ENCODE results near the gene CDK14.

CDK14 gene

DNA sequence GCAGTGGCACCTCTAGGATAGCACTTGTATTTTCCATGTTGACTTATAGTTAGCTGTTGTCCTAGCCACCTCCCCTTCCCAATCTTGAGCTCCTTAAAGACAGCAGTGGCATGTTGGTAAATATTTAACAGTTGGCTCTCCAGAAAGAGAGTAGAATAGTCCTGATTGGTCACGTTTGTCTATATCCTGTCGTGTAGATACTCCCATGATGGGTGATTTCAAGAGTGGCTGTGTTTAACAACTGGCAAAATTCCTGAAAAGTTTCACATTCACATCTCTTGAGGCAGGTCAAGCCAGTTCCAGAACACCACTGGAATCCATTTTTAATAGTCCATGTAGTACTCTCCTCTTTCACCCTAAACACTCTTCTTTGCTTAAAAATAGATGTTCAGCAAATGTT, 599.9 kb downstream of the CDK14 start:
- no peak for DNase-seq (ENCODE audit: low read depth in 2 of 2)

DNA sequence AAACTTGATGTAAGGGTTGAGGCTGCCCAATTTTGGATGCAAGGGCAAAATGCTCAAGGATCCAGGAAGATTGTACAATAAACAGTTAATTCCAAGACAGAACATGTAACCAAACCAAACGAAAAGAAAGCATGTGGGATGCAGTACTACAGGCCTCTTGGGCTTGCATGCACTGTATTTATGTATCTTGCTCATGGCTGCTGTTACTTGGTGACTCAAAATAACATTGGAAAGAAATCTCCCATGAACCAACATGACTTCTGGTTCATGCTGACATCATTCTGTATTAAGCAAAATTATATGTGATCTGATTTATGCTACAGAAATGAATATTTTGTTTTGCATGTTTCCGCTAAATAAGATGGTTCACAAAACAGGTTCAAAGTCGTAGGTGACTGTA, 602.2 kb downstream of the CDK14 start:
- DNase-seq (ENCODE audit: low read depth in 2 of 2): no peak

DNA sequence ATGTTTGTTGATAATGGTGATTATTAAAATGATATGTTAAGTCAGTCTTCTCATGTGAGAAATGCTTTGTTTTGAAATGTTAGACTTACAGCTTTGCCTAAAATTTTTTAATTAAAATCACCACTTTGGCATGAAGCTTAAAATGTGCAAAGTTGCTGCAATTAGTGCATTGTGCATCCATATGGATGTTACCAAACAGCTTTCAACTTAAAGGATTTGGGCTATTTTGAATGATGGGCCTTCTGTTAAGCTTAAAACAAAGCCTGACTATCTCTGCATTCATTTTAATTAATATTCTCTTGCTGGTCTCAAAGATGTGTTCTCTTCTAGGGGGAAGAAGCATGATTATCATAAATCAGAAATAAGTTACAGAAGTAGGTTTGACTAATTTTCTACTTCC, 603.5 kb downstream of the CDK14 start:
- DNase-seq (ENCODE audit: low read depth in 2 of 2): no peak

DNA sequence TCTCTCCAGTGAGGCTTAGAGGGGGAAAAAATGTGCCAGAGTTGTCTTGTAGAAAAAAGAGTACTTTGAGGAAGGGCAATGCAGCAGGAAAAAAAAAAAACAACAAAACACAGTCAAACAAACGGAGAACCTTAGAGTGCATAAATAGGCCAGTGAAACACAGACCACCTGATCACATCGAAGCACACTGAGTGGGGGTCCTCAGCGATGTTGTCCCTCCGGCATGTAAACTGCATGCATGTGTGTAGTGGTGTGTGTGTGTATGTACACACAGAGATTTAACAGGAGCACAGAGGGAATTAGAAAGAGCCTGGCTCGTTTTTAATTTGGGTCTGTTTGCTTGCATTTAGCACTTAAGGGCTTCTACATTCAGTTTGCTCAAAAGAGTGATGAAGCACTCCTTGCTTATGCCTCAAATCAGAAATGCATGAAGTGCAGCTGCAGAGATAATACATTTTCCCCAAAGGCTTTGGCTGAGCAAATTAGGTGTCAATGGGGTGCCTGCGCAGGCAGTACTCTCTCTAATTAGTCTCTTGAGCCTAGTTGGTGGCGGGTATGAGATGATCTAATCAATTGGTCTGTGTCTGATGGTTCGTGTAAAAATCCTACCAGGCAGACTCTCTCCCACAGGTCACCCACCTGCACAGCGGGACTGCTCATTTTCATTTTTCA, 605.5 kb downstream of the CDK14 start:
- DNase-seq (ENCODE audit: low read depth in 2 of 2): no peak

DNA sequence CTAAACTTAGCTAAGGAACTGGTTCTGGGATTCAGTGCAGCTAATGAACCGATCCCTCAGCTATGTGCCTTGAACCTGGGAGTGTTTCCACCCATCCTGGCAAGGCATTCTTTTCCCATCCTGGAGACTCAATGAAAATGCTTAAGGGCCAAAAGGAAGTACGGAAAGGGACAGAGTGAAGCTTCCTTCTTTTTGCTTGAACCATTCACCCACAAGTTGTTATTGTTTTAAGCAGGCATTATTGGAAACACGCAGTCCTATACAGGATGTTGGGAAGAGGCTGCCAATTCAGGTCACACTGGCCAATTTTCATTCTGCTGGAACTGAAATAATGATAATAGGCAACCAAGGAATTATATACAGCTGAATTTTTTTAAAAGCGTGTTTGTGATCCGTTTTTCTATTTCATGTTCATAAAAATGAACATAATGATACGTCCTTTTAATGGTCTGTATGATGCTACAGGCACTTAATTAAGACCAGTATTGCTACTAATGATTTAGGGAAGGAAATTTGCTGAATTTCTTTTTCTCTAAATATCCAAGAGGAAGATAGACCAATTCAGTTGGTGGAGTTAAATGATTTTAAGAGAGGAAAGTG, 610.3 kb downstream of the CDK14 start:
- DNase-seq (ENCODE audit: low read depth in 2 of 2): no peak

DNA sequence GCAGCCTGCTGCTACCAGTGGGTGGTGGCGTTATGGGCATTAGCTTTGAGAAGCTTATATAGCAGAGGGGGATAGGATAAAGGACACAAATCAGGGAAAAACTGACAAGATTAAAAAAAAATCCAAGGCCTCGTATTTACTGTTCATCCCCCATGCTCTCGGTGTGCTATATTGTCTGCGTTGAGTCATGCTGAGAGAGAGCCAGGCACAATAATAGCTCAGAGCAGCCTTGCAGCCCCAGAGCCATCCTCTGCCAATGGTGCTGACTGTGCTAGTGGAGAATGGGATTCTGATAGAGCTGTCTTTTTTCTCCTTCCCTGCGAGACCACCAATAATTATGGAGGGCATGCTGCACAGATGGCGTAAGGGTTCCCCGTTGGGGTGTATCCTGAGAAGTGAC, 616.5 kb downstream of the CDK14 start:
- DNase-seq (ENCODE audit: low read depth in 2 of 2): no peak

DNA sequence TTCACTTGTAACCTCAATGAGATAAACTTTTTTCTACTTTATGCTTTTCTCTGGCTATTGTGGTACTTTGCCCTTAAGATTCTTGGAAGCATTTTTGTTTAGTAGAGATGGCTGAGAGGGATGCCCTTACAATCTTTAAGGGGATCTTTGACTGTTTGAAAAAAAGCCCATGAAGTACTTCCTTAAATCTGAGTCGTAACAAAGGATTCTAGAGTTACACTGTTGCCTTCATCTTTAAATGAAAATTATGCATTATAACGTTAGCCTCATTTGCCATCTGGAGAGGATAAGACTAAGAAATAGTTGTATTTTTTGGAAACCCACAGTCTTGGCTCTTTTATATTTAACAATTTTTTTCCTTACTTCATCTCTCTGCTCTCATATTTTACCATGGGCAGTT, 630.3 kb downstream of the CDK14 start:
- no peak for DNase-seq (ENCODE audit: low read depth in 2 of 2)

DNA sequence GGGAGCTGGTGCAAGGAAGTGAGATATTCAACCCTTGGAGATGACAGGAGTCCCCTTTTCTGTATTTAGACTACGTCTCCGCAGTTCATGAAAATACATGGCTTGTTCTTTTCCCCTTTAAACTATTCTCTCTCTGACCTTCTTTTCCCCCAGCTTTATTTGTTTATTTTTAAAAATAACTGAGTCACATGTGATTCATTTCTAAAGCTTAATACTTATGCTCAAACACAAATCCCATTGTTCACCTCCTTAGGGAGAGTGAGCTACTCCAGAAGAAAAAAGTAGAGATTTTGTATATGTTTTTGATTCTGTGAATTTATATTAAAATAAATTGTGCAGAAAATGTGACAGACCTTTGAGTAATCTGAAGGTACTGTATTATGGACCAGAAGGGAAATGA, 632.2 kb downstream of the CDK14 start:
- DNase-seq (ENCODE audit: low read depth in 2 of 2): no peak

DNA sequence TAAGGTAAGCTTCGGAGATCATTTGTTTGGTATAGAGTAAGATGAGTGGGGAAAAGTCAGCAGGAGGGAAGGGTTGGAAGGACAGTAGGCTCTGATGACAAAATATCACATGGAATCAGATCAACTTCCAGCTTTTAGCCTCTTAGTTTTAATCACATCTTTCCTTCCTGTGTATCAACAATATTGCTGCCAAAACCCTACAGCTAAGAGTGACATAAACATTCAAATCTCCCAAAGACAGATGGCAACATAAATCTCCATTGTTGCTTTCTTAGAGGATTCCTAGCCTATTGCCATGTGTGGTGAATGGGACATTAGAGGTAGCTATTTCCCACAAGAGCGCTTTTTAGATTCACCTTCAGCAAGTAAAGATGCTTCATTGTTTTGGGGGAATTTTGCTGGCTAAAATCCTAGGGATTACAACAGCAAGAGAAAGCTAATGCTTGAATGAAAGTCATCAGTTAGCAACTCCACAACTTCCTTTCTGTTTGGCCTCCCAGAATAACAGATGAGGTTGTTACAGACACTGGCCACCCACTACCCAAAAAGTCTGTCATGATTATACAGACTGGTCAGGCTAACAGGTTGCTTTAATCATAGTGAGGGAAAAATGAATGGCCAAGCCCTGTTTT, 632.9 kb downstream of the CDK14 start:
- DNase-seq (ENCODE audit: low read depth in 2 of 2): no peak

DNA sequence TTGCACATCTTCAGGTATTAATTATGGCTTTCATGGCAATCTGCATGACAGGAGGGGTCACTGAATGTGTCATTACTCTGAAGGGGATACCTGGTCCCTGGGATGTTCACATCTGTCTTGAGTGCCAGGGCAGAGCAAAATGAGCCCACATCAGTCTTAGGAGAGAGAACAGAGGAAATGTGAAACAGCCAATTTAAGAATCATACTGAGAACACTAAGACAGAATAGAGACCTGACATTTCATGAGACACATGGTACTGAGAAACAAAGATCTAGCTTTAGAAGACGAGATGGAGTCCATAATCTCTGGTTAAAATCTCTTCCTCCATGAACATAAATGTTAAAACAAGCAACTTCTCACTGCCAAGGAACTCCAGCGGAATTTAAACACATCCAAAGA, 634.0 kb downstream of the CDK14 start:
- DNase-seq (ENCODE audit: low read depth in 2 of 2): no peak

DNA sequence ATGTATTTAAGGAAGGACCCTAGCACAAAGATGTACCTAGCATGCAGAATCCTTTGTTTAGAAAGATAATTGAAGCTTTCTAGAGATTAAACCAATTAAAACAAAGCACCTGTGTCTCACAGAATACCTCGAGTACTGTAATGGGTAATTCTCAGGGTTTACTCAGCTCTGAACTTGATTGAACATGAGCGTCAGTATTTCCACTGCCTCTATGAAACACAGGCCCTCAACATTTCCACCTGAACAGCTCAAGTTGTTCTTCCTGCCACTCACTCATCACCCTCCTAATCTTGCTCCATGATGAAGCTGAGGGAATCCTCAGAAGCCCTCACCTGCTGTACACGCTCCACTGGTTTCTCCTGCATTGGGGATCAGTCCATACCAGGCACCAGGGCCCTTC, 634.4 kb downstream of the CDK14 start:
- no peak for DNase-seq (ENCODE audit: low read depth in 2 of 2)

DNA sequence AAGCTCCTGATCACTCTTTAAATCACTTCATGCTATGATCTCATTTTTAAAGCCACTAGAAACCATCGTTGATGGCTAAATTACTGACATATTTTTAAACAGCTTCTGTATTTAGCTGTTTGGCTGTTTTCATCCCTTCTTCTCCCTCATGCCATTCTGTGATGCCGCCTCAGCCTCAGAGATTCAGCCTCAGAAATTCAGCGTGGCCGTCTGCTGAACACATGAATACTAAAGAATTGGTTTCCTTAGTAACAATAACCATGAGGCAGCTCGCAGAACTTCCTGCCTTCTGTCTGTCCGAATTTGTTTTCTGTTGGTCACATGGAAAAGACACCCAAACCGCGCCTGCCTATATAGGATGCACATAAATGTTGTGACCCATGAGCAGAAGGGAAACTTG, 637.1 kb downstream of the CDK14 start:
- DNase-seq (ENCODE audit: low read depth in 2 of 2): no peak

DNA sequence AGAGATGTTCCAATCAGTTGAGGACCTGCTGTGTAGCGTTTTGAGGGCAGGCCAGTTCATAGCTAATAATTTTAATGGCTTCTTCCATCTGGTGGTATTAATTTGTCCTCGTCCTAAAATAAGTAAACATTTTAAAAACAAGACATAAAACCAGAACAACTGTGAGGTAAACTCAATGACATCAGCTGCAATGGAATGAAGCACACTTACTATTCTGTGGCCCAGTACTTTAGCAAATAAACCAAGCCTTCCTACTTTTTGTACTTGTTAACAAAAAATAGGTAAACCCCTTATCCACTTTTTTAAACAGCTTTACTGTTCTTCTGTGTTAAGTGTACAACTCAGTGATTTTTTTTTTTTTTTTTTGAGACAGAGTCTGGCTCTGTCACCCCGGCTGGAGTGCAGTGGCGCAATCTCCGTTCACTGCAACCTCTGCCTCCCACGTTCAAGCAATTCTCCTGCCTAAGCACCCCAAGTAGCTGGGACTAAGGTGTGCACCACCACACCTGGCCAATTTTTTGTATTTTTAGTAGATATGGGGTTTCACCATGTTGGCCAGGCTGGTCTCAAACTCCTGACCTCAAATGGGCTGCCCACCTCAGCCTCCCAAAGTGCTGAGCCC, 639.2 kb downstream of the CDK14 start:
- DNase-seq (ENCODE audit: low read depth in 2 of 2): no peak

DNA sequence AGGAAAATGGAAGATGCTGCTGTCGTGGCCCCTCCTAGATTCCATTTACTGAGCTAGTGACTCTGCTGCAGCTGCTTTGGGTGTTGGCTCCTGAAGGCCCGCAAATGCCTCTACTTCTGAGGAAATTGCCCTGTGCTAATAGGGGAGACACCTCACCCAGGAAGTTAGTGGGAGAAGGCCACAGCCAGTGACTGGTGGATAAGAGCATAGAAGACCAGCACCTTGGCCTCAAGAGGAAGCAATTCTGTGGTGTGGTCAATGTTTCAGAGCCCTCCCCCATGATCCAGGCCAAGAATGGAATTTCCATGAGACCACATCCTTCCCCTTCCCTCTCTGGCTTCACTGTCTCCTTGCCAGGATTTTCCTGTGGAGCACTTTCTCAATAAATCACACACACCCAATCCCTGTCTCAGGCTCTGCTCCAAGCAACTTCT, 643.1 kb downstream of the CDK14 start:
- no peak for DNase-seq (ENCODE audit: low read depth in 2 of 2)

DNA sequence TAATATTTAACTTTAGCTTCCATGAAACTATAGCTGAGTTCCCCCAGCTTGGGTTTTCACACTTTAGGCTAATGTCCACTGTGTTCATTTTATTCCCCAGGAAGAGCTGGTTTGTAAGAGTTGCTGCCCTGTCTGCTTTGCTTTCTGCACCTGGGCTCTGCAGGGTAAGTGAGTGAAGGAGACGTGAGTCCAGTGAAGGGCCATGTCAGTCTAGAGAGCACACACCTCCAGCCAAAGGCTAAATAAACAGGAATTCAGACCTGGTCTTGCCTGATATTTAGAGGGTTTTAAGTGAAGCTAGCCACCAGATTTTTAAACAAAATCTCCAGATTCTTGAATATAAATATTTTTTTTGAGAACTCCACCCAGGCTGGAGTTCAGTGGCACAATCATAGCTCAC, 643.7 kb downstream of the CDK14 start:
- no peak for DNase-seq (ENCODE audit: low read depth in 2 of 2)

DNA sequence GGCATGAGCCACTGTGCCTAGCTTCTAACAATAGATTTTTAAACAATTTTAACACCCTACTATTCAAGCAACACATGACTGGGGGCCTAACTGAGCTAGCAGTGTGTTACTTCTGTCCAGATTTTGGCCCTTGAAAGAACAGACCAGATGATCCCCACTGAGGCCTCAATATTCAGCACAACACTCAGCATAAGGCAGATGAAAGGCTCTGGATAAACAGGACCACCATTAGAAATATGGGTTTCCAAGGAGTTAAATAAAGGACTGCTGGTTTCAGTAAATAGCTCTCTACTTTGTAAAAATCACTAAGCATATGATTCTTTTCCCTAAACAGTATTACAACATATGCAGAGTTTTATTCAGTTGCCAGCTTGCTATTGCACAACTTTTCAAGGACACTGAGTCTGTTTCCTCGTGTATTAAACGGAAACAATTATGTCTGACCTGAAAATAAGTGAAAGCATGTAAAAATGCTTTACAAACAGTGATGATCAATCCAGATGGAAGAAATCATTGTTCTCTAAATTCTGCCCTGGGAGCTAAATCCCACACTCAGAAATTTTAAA, 644.3 kb downstream of the CDK14 start:
- no peak for DNase-seq (ENCODE audit: low read depth in 2 of 2)

DNA sequence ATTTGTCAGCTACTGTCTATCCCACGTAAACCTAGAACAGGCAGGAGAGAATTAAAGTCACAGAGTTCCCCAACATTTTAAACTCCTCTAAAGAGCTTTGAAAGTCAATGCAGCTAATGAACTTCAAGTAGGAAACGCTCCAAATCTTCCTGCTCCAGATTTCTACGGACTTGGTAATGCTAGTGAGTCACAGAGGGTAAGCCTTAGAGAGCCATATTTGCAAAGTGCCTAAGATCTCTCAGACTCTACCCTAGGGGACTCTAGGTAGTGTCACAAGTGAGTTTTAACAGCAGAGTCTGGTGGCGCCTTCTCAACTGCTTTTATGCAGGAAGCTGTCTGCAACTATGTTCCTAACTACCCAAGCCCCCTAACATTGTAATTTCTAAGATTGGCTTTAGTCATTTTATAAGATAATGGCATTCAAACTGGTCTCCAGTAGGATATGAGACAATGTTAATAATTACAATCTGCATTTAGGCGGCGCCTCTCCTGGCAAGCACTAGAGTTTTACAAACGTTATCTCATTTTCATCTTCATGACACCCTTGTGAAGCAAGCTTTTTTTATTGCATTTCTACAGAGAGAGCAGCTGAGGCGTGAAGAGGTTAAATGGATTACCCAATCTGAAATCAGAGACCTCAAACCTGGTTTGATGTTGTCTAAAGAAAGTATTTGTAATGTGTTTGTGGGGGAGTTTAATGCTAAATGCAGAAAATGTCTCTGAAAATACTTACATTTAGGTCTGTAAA, 646.1 kb downstream of the CDK14 start:
- DNase-seq (ENCODE audit: low read depth in 2 of 2): no peak

DNA sequence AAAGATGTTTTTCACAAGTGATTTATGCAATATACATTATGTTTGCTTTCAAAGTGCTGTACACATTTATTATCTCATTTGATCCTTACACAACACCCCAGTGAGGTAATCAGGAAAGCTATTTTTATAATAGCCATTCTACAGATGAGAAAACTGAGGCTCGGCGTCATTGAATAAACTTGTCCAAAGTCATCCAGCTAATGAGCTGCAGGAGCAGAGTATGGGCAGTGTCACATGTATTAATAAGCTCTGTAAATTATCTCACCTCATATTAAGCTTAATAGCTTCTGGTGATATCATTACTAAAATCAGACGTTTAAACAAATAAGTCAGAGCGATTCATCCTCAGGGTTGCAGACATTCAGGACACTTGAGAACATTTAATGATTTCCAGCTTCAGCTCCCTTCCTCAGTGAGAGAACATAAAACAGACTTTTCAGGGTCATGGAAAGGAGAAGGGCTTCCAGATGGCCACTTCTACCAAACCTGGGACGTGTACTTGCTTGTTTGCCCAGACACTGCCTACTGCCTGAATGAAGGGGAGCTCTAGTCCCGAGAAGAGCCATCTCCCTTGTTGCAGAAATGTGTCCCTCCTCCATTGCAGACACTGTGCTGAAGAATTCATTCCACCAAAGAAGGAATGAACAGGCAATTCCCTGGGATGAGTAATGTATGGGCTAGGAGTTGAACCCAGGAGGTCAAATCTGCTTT, 647.6 kb downstream of the CDK14 start:
- DNase-seq (ENCODE audit: low read depth in 2 of 2): no peak

DNA sequence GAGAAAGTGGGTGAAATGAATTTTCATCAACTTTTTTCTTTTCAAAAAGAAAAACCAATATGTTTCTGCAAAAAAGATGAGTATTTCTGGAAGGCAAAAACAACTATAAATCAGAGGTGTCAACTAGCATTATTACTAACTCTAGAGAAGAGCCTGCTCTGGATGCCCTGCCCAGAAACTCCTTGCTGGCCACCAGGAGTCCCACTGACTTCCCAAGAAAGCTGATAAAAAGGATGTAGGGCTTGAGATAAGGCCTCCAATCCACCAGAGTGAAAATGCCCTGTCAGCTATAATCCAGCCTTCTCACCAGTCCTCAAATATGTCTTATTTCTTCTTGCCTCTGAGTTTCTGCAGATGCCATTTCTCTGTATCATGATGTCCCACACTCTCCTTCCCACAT, 651.4 kb downstream of the CDK14 start:
- no peak for DNase-seq (ENCODE audit: low read depth in 2 of 2)

DNA sequence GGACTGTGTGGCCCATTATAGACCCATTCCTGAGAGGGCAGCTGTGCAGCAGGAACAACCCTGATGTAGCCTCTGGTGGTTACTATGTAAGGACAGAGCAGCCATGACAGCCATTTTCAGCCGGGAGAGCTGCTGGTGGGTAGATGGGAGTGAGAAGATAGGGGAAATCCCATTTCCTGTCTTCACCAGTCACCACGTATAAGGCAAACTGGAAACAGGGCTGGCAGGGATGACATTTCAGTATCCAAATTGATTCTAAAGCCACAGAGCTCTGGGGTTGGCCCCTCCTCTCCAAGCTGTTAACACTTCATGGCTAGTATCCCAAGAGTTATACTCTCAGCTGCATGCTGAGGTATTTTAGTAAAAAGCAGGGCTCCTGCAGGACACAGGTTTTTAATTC, 652.9 kb downstream of the CDK14 start:
- DNase-seq (ENCODE audit: low read depth in 2 of 2): no peak

DNA sequence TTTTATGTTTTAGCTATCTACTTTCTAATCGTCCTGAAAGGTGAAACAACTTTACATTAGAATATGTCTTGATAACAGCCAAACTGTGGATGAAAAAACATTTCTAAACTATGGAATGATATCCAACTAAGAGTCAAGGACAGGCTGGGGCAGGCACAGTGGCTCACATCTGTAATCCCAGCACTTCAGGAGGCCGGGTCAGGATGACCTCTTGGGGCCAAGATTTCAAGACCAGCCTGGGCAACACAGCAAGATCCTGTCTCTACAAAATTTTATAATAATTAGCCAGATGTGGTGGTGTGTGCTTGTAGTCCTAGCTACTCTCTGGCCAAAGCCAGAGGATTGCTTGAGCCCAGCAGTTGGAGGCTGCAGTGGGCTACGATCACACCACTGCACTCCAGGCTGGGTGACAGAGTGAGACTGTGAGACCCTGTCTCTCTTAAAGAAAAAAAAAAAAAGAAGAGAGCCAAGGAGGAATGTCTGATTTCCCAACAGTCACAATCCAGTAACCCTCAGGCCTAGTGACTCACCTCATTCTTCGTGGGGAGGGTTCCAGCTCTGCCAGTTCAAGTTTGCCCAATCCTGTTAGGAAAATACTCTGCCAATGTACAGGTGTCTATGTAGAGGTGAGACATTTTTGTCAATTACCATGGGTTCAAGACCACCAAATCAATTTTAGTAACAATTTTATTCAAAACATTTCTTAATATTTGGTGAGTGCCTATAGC, 653.5 kb downstream of the CDK14 start:
- DNase-seq (ENCODE audit: low read depth in 2 of 2): no peak

Data from stimulated activated CD8-positive, alpha-beta memory T cell treated with anti-CD3 and anti-CD28 coated beads, Interleukin-2, amount 100 ng/mL, for 1 hour (primary cell).